HG02884 (cell line): ENCODE data around the gene CRYBG3.
"Not testable (repeated sequence)": the region's sequence is repeated elsewhere in the genome, so short reads cannot be mapped to it uniquely, and the experiment has no call there.

Source experiments
- ATAC-seq: cut with Tn5 transposase; IDR thresholded peaks from one replicate; pipeline ENCODE4 v1.9.1; 2021; ENCODE audit warnings: mild to moderate bottlenecking, moderate library complexity; ENCODE audit not compliant: unreplicated experiment

Gene CRYBG3

GRCh38 chr3:97895216-97895615 is 73.4 kb downstream of the CRYBG3 start:
- peak; percentile 72 for ATAC-seq

- ATAC-seq: no peak
Measured at GRCh38 chr3:97896129-97896528, 74.3 kb downstream of the CRYBG3 start.

- no peak for ATAC-seq
Measured at GRCh38 chr3:97896547-97896946, 74.7 kb downstream of the CRYBG3 start.

GRCh38 chr3:97899331-97899730 is 77.5 kb downstream of the CRYBG3 start:
- ATAC-seq: no peak

- ATAC-seq: no peak
Measured at GRCh38 chr3:97901313-97902248, 79.8 kb downstream of the CRYBG3 start.

- ATAC-seq: not testable (repeated sequence)
Measured at GRCh38 chr3:97909830-97910229, 88.0 kb downstream of the CRYBG3 start.

GRCh38 chr3:97910236-97910831 is 88.5 kb downstream of the CRYBG3 start:
- ATAC-seq: not testable (repeated sequence)

GRCh38 chr3:97910931-97911351 is 89.1 kb downstream of the CRYBG3 start:
- ATAC-seq: no peak

GRCh38 chr3:97911459-97911858 is 89.6 kb downstream of the CRYBG3 start:
- ATAC-seq: no peak

- ATAC-seq: peak; percentile 78
Measured at GRCh38 chr3:97914388-97914787, 92.6 kb downstream of the CRYBG3 start.

GRCh38 chr3:97916576-97916975 is 94.8 kb downstream of the CRYBG3 start:
- ATAC-seq: no peak

- no peak for ATAC-seq
Measured at GRCh38 chr3:97917813-97918536, 96.2 kb downstream of the CRYBG3 start.

GRCh38 chr3:97927704-97928103 is 105.9 kb downstream of the CRYBG3 start:
- no peak for ATAC-seq

GRCh38 chr3:97928986-97929385 is 107.2 kb downstream of the CRYBG3 start:
- ATAC-seq: no peak

GRCh38 chr3:97930018-97930417 is 108.2 kb downstream of the CRYBG3 start:
- ATAC-seq: no peak

- no peak for ATAC-seq
Measured at GRCh38 chr3:97931218-97931617, 109.4 kb downstream of the CRYBG3 start.

GRCh38 chr3:97932387-97932801 is 110.6 kb downstream of the CRYBG3 start:
- ATAC-seq: no peak

GRCh38 chr3:97934980-97935695 is 113.3 kb downstream of the CRYBG3 start:
- ATAC-seq: no peak

GRCh38 chr3:97935842-97936241 is 114.0 kb downstream of the CRYBG3 start:
- ATAC-seq: no peak

GRCh38 chr3:97937205-97937604 is 115.4 kb downstream of the CRYBG3 start:
- ATAC-seq: no peak

GRCh38 chr3:97938444-97938843 is 116.6 kb downstream of the CRYBG3 start:
- ATAC-seq: no peak
